HFF-Myc (cell line): ENCODE measurements around the gene LMAN2L.

ENCODE experiments used
- DNase-seq: peaks from one replicate; pipeline ENCODE4 v3.0.0-alpha.2; 2011; ENCODE audit warnings: low read depth; ENCODE audit errors: extremely low read depth
- H3K4me3 ChIP-seq: replicated peaks from 2 replicates; pipeline ENCODE4 v1.5.1; 2011; ENCODE audit warnings: low read depth, mild to moderate bottlenecking, control low read depth, low read length
- TF ChIP-seq, protein P1 (sequence below): IDR thresholded peaks from 2 replicates; pipeline ENCODE4 v1.5.1; 2012; ENCODE audit warnings: mild to moderate bottlenecking, low read depth, low read length, control low read depth; ENCODE audit errors: missing control alignments

The LMAN2L gene

DNA sequence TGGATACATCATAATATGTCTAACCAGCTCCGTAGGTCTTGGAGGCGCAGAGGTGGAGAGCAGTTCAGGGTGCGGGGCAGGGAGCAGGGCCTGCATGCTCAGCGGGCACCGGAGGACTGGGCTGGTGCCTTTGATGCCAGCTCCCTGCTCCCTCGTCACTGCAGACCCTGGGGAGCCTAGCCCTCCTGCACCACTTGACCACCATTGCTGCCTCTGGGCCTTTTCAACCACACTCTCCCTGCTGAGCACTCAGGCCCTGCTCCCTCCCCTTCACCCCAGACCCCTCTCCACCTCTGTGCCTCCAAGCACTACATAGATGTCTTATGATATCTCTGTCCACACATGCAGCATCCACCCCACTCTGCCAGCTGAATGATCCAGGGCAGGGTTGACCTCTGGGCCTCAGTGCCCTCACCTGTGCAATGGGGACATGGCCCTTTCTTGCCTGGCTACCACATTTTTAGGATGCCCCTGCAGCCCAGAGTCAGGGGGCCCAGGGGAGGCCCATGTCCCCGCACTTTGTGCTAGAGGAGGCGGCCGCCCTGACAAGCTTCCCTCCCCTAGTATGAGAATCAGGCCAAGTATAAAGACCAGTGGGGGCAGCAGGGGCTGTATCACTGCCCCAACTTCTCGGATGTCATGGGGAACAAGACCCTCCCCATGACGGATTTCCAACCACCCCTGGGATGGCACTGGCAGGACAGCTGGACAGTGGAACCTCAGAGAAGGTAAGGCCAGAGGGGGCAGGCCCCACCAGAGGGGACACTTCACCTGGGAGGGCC, 51.0 kb downstream of the LMAN2L start:
- TF ChIP-seq, protein P1, sequence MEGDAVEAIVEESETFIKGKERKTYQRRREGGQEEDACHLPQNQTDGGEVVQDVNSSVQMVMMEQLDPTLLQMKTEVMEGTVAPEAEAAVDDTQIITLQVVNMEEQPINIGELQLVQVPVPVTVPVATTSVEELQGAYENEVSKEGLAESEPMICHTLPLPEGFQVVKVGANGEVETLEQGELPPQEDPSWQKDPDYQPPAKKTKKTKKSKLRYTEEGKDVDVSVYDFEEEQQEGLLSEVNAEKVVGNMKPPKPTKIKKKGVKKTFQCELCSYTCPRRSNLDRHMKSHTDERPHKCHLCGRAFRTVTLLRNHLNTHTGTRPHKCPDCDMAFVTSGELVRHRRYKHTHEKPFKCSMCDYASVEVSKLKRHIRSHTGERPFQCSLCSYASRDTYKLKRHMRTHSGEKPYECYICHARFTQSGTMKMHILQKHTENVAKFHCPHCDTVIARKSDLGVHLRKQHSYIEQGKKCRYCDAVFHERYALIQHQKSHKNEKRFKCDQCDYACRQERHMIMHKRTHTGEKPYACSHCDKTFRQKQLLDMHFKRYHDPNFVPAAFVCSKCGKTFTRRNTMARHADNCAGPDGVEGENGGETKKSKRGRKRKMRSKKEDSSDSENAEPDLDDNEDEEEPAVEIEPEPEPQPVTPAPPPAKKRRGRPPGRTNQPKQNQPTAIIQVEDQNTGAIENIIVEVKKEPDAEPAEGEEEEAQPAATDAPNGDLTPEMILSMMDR, result no peak
- H3K4me3 ChIP-seq, result no peak overlapping the region
- DNase-seq, result no peak

DNA sequence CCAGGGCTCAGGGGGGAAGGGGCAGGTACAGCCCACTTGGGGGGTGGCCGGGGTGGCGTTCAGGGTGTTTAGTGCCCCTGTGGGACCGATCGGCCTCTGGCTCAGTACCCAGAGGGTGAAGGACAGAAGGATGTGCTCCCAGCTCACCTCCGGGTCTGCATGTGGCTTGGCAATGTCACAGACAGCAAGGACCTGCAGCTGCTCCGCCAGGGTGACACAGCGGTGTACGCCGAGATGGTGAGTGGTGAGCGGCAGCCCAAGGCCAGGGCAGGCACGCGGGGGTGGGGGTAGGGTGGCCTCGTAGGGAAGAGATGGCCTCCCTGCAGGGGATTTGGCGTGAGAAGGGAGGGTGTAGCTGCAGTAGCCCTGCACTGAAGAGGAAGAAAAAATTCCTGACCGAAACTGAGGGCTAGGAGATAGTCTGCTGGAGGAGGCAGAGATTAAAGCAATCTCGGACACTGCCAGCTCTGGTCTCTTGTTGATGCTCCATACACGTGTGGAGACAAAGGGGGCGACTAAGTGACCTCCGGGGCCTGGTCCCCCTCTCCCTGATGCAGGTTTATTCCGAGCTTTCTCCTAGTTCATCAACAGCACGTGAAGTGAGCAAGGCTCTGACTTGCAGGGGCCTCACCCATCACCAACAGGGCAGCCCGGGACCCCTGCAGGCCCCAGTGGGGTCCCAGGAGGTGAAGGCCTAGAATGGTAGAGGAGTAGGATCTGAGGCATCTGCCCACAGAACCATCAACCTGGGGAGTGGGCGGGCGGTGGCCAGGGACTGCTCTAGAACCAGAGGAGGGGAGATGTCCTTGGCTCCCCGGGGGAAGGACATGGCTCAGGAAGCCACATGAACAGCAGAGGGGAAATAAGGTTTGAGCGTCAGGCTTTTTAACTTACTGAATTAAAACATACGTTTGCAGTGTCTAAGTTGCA, 51.9 kb downstream of the LMAN2L start:
- no peak for DNase-seq
- no peak overlapping the region for H3K4me3 ChIP-seq
- TF ChIP-seq, protein P1, result no peak

DNA sequence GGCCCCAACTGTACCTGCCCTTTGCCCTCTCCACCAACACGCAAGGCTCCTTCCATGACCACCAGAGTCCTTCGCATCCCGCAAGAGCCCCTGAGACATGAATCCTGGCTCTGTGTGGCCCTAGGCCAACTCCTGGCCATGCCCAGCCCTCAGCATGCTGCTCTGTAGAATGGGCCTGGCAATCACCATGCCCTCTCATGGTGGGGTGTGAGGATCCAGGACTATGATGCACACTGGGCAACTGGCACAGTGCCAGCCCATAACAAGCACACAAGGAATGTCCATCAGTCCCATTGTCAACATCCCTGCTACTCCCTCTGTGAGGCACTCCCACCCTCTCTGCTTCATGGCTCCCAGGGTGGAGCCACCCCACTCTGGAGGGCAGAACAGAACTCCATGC, 52.6 kb downstream of the LMAN2L start:
- no peak overlapping the region for H3K4me3 ChIP-seq
- DNase-seq, result no peak
- TF ChIP-seq, protein P1, result no peak

DNA sequence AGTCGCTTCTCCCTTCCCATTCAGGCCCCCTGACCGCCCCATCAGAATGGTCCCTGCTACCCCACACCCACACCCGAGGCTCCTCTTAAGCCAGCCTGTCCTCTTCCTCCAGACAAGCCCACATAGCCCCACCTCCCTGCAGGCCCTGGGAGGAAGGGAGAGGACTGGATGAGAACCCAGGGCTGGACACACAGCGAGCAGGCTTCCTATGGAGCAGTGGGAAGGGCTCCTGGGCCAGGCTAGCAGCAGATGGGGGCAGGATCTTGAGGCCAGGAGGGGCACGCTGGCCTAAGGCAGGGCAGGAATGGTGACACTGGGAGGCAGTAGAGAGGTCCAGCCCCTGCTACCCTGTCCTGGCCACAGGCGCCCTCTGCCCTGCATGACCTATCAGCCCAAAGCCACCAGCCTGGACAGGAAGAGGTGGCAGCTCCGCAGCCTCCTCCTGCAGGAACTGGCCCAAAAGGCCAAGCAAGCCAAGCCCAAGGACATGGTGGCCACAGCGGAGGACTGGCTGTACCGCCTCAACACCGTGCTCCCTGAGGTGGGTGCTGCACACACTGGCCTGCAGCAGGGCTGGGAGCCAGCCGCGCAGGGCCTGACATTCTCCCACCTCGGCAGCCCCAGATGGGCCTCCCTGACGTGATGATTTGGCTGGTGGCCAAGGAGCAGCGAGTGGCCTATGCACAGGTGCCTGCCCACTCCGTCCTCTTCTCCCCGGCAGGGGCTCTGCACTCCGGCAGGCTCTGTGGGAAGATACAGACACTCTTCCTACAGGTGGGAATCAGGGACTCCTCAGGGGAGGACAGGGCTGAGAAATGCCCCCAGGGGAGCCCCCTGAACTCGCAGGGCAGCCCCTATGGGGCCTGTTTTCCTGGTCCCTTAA, 54.0 kb downstream of the LMAN2L start:
- no peak overlapping the region for H3K4me3 ChIP-seq
- no peak for DNase-seq
- TF ChIP-seq, protein P1, result no peak

DNA sequence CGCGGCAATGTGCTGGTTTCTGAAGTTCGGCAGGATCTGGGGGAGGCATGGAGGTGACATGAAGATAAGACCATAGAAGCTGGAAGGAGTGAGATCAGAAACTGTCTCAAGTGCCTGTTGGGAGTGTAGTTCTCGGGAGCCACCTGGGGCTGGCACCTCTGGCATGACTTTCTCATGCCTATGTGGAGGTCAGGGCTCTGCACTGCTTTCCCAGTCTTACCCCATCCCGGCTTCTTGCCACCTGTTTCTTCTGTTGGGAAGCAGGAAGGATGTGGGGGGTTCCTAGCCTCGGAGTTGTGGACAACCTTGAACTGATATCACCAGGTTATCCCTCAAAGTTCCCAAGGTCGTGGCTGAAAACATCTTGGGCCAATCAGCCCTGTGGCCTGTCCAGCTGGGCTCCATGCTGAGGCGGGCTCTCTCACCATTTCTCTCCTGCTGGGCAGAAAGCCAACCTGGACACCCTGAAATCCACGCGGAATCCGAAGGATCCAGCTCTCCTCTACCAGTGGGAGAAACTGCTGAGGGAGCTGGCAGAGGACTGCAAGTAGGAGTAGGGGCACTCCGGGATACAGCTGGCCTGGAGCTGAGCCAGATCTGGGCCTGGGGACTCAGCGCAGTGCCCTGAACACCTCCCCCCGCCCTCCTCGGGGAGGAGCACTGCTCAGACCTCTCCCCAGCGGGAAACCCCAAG, 54.8 kb downstream of the LMAN2L start:
- no peak overlapping the region for H3K4me3 ChIP-seq
- TF ChIP-seq, protein P1, result no peak
- DNase-seq, result no peak
